ENCODE measurements around the gene ZNF57.
"Not testable (repeated sequence)": the region's sequence is repeated elsewhere in the genome, so short reads cannot be mapped to it uniquely, and the experiment has no call there.

The ZNF57 gene

GRCh38 chr19:2877398-2878331 lies 23.1 kb upstream of the ZNF57 start:
- no peak for TF ChIP-seq CTCF (IDR thresholded peaks at IDR 0.05; ENCODE audit: insufficient read depth, low read depth, low read length, missing control alignments)
- DNase-seq (ENCODE audit: low read depth): no peak

GRCh38 chr19:2883686-2884439 lies 16.9 kb upstream of the ZNF57 start:
- DNase-seq (ENCODE audit: low read depth): no peak
- no peak for TF ChIP-seq CTCF (IDR thresholded peaks at IDR 0.05; ENCODE audit: insufficient read depth, low read depth, low read length, missing control alignments)
- no peak overlapping the region for H3K4me3 ChIP-seq (ENCODE audit: low read length)

More at GRCh38 chr19:2877398-2878331, 23.1 kb upstream of the ZNF57 start:
- H3K4me3 ChIP-seq (ENCODE audit: low read length): no peak overlapping the region

- H3K4me3 ChIP-seq (ENCODE audit: low read length): no peak overlapping the region
- DNase-seq (ENCODE audit: low read depth): no peak
- TF ChIP-seq CTCF (IDR thresholded peaks at IDR 0.05; ENCODE audit: insufficient read depth, low read depth, low read length, missing control alignments): no peak
Observed at GRCh38 chr19:2885736-2886135, 15.0 kb upstream of the ZNF57 start.

- H3K4me3 ChIP-seq (ENCODE audit: low read length): no peak overlapping the region
- peak; percentile 73 for DNase-seq (ENCODE audit: low read depth)
- TF ChIP-seq CTCF (IDR thresholded peaks at IDR 0.05; ENCODE audit: insufficient read depth, low read depth, low read length, missing control alignments): peak; percentile 70
Observed at GRCh38 chr19:2887391-2887914, 13.3 kb upstream of the ZNF57 start.

- peak; percentile 32 for DNase-seq (ENCODE audit: low read depth)
- no peak for TF ChIP-seq CTCF (IDR thresholded peaks at IDR 0.05; ENCODE audit: insufficient read depth, low read depth, low read length, missing control alignments)
- peak overlapping the region; percentile 16 for H3K4me3 ChIP-seq (ENCODE audit: low read length)
Observed at GRCh38 chr19:2888731-2889224, 11.9 kb upstream of the ZNF57 start.

- H3K4me3 ChIP-seq (ENCODE audit: low read length); DNase-seq (ENCODE audit: low read depth): not testable (repeated sequence)
Observed at GRCh38 chr19:2890531-2890930, 10.2 kb upstream of the ZNF57 start.

- TF ChIP-seq CTCF (IDR thresholded peaks at IDR 0.05; ENCODE audit: insufficient read depth, low read depth, low read length, missing control alignments): no peak
- H3K4me3 ChIP-seq (ENCODE audit: low read length): no peak overlapping the region
- no peak for DNase-seq (ENCODE audit: low read depth)
Observed at GRCh38 chr19:2896694-2897093, 4.0 kb upstream of the ZNF57 start.
